Naive thymus-derived CD4-positive, alpha-beta T cell (primary cell): ENCODE measurements around the gene SRRM2. TPM values are rescaled to one million over a fixed set of nuclear protein-coding genes. Genes with fewer than 3 reads are reported as not detected.

Experiments
- ATAC-seq: fragments of 150-1000 bp; cut with Tn5 transposase; 2 replicates; pipeline ENCODE4 v1.10.0; 2021; ENCODE audit warnings: mild to moderate bottlenecking, moderate library complexity
- CTCF ChIA-PET: fragments of 350-600 bp; sonication (Branson Sonifier 250); formaldehyde crosslinking; loops from one replicate; lab custom pipeline; 2021; ENCODE audit warnings: antibody characterized with exemption; lab: Charles Lee
- POLR2A ChIA-PET: fragments of 350-600 bp; sonication (Branson Sonifier 250); formaldehyde crosslinking; loops from one replicate; lab custom pipeline; 2021; ENCODE audit warnings: antibody characterized with exemption, inconsistent platforms; lab: Charles Lee
- DNase-seq, 9 donors: peaks; one replicate each; pipeline versions ENCODE4 v3.0.0 to v3.0.0-alpha.2; 2020 to 2022; ENCODE audit warnings: mixed read lengths in 1 of 9
- H3K27ac ChIP-seq: one replicate; pipeline ENCODE4 v1.7.0; 2013; ENCODE audit warnings: mild to moderate bottlenecking, low read depth, low read length, moderate library complexity
- H3K27me3 ChIP-seq, 2 donors: one replicate each; pipeline ENCODE4 v1.7.0; 2013; ENCODE audit warnings: low read length in 2 of 2, mild to moderate bottlenecking in 2 of 2, moderate library complexity in 2 of 2; ENCODE audit not compliant: control insufficient read depth in 2 of 2, insufficient read depth in 2 of 2
- H3K36me3 ChIP-seq, 3 experiments: 1 replicate in 2 of 3; 2 replicates in 1 of 3; pipeline ENCODE4 v1.7.0; 2013; ENCODE audit warnings: low read length in 3 of 3, mild to moderate bottlenecking in 3 of 3, moderate library complexity in 1 of 3; ENCODE audit not compliant: insufficient read depth in 3 of 3, control insufficient read depth in 2 of 3
- H3K4me1 ChIP-seq, 2 donors: one replicate each; pipeline ENCODE4 v1.7.0; 2013; ENCODE audit warnings: low read length in 2 of 2, mild to moderate bottlenecking in 2 of 2, moderate library complexity in 1 of 2; ENCODE audit not compliant: control insufficient read depth in 2 of 2, insufficient read depth in 2 of 2
- H3K4me3 ChIP-seq: 2 replicates; pipeline ENCODE4 v1.7.0; 2013; ENCODE audit warnings: mild to moderate bottlenecking, low read length
- H3K9me3 ChIP-seq, 3 experiments: 1 replicate in 2 of 3; 2 replicates in 1 of 3; pipeline ENCODE4 v1.7.0; 2013; ENCODE audit warnings: low read length in 3 of 3; ENCODE audit not compliant: control insufficient read depth in 2 of 3
- H3K27ac Mint-ChIP-seq, 9 donors: one replicate each; pipeline ENCODE4 v1.8.0; 2020 to 2022; ENCODE audit warnings: mixed read lengths in 9 of 9, mild to moderate bottlenecking in 8 of 9, moderate library complexity in 5 of 9, inconsistent platforms in 2 of 9
- H3K27me3 Mint-ChIP-seq, 5 donors: one replicate each; pipeline ENCODE4 v1.8.0; 2021 to 2022; ENCODE audit warnings: mixed read lengths in 5 of 5, mild to moderate bottlenecking in 1 of 5
- H3K36me3 Mint-ChIP-seq, 5 donors: one replicate each; pipeline ENCODE4 v1.8.0; 2020 to 2022; ENCODE audit warnings: mixed read lengths in 5 of 5, mild to moderate bottlenecking in 3 of 5, inconsistent platforms in 1 of 5
- H3K4me1 Mint-ChIP-seq, 7 donors: one replicate each; pipeline ENCODE4 v1.8.0; 2020 to 2022; ENCODE audit warnings: mixed read lengths in 7 of 7, mild to moderate bottlenecking in 3 of 7, inconsistent platforms in 1 of 7
- H3K4me3 Mint-ChIP-seq, 10 donors: one replicate each; pipeline ENCODE4 v1.8.0; 2020 to 2022; ENCODE audit warnings: mild to moderate bottlenecking in 10 of 10, mixed read lengths in 10 of 10, moderate library complexity in 6 of 10, inconsistent platforms in 2 of 10
- H3K9me3 Mint-ChIP-seq, 11 donors: one replicate each; pipeline ENCODE4 v1.8.0; 2020 to 2022; ENCODE audit warnings: mixed read lengths in 11 of 11, mild to moderate bottlenecking in 4 of 11, inconsistent platforms in 1 of 11, moderate library complexity in 1 of 11
- intact Hi-C, 2 donors: fragments of 100-400 bp; cut with micrococcal nuclease; formaldehyde crosslinking; loops; one replicate each; pipeline ENCODE4 v1.15.1; 2023
- polyA plus RNA-seq, 2 donors: library from polyadenylated mRNA; unstranded; fragments of 300-500 nt; fragmentation: Illumina TruSeq; gene quantifications; one replicate each; pipeline ENCODE4 v1.2.3, GENCODE V29; 2021
- total RNA-seq, 6 experiments: library from RNA in 5 of 6; stranded (reverse) in 5 of 6; gene quantifications; 1 replicate in 5 of 6; 2 replicates in 1 of 6; pipeline ENCODE4 v1.2.3 and lab custom pipeline; 2021 to 2026

SRRM2 gene
- total and polyA plus RNA-seq, 7 experiments from 2014 or later: 52.1 to 1,259 (median 1,016) TPM

DNA sequence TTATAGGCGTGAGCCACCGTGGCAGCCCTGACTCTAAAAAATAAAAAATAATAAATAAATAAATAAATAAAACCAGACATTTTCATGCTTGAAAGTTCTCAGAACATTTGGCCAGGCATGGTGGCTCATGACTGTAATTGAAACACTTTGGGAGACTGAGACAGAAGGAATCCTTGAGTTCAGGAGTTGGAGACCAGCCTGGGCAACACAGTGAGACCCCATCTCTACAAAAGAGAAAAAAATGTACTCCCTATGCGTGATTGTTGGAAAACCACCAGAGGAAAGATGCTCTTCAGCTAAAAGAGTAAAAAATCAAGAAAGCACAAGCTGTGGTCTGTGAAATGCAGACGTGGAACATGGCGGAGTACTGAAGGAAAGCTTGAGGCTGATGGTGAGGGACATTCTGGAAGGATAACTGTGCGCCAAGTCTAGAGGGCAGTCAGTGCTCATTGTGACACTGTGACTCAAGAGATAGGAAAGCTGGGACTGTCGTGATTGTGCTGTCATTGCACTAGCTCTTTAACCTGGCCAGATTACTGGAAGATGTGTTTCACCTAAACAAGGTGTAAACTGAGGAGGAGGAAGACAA, 28.3 kb upstream of the SRRM2 start:
- no peak overlapping the region for H3K27ac ChIP-seq
- peaks cover 0 to 5% (median 0%) of the 10 kb centered on the region in 7 donors for H3K4me1 Mint-ChIP-seq
- H3K4me3 Mint-ChIP-seq: no peak overlapping the region
- POLR2A ChIA-PET: no interaction called here
- H3K9me3 ChIP-seq: no peaks in the 10 kb centered on the region
- no peak overlapping the region for H3K27ac Mint-ChIP-seq
- H3K4me3 ChIP-seq: no peak overlapping the region
- ATAC-seq: no peak
- no peaks in the 10 kb centered on the region for H3K36me3 ChIP-seq
- H3K27me3 Mint-ChIP-seq: peaks cover 9 to 14% (median 10%) of the 10 kb centered on the region in 5 donors
- H3K9me3 Mint-ChIP-seq: peaks cover 0 to 3% (median 0%) of the 10 kb centered on the region in 11 donors
- H3K4me1 ChIP-seq: no peaks in the 10 kb centered on the region
- CTCF ChIA-PET: interaction anchor here (0.6 to 0.7 kb wide), 2 partner anchors 17 to 260 kb away, joined by 3 read pairs; no protein-coding TSS in a partner anchor
- no peaks in the 10 kb centered on the region for H3K27me3 ChIP-seq
- no peaks in the 10 kb centered on the region for H3K36me3 Mint-ChIP-seq
- intact Hi-C loops: no loop called here
- no peak for DNase-seq

DNA sequence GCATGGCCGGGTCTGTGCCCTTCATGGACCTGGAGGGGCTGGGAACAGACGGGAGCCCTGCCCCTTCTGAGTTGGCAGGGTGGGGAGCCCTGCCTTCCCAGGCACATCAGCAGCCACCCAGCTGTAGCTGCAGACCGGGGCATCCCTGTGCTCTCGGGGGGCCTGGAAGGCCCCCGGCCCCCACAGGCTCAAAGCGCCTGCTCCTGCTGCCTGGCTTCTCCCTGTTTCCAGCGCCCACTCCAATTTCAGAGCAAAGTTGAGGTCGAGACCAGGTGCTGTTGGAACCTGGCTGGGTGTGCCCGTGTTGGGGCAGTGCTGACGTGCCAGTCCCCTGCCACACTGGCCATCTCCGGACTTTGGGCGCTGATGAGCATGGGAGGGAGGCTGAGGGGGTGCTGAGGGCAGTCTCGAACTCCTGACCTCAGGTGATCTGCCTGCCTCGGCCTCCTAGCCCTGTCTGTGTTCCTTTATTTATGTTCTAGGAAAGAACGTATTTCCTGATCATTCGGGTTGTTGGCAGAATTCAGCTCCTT, 27.6 kb upstream of the SRRM2 start:
- Mint-ChIP-seq H3K4me1 (peaks cover 0 to 5% (median 0%) of the 10 kb centered on the region in 7 donors), H3K36me3 (no peaks in the 10 kb centered on the region), H3K27me3 (peaks cover 9 to 14% (median 10%) of the 10 kb centered on the region in 5 donors), H3K9me3 (peaks cover 0 to 3% (median 0%) of the 10 kb centered on the region in 11 donors), H3K4me3 (no peak overlapping the region), H3K27ac (no peak overlapping the region)
- Histone ChIP-seq H3K27me3 (no peaks in the 10 kb centered on the region), H3K9me3 (no peaks in the 10 kb centered on the region), H3K4me3 (no peak overlapping the region), H3K4me1 (no peaks in the 10 kb centered on the region), H3K27ac (no peak overlapping the region), H3K36me3 (no peaks in the 10 kb centered on the region)
- POLR2A ChIA-PET: no interaction called here
- no peak for DNase-seq
- ATAC-seq: no peak
- CTCF ChIA-PET: interaction anchor here (0.7 kb wide), 1 partner anchor 260 kb away, joined by 3 read pairs; no protein-coding TSS in a partner anchor
- intact Hi-C loops: no loop called here

DNA sequence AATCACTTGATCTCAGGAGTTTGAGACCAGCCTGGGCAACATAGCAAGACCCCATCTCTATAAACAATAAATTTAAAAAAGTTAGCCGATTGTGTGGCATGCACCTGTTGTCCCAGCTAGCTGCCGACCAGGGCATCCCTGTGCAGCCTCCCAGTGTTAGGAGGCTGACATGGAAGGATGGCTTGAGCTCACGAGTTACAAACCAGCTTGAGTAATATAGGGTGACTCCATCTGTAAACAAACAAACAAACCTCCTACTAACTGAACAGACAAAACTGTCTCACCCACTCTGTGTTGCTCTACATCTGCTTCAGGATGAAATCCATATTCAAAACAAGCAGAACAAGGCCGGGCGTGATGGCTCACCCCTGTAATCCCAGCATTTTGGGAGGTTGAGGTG, 25.5 kb upstream of the SRRM2 start:
- H3K27me3 ChIP-seq: no peaks in the 10 kb centered on the region
- H3K9me3 ChIP-seq: no peaks in the 10 kb centered on the region
- no peak overlapping the region for H3K27ac ChIP-seq
- peaks cover 0 to 3% (median 0%) of the 10 kb centered on the region in 7 donors for H3K4me1 Mint-ChIP-seq
- POLR2A ChIA-PET: no interaction called here
- no peak overlapping the region for H3K4me3 ChIP-seq
- no peak for DNase-seq
- H3K4me3 Mint-ChIP-seq: no peak overlapping the region
- ATAC-seq: no peak
- peaks cover 9 to 14% (median 10%) of the 10 kb centered on the region in 5 donors for H3K27me3 Mint-ChIP-seq
- CTCF ChIA-PET: no interaction called here
- H3K9me3 Mint-ChIP-seq: peaks cover 0 to 3% (median 0%) of the 10 kb centered on the region in 11 donors
- no peak overlapping the region for H3K27ac Mint-ChIP-seq
- no peaks in the 10 kb centered on the region for H3K36me3 Mint-ChIP-seq
- H3K4me1 ChIP-seq: no peaks in the 10 kb centered on the region
- H3K36me3 ChIP-seq: no peaks in the 10 kb centered on the region
- intact Hi-C loops: no loop called here

DNA sequence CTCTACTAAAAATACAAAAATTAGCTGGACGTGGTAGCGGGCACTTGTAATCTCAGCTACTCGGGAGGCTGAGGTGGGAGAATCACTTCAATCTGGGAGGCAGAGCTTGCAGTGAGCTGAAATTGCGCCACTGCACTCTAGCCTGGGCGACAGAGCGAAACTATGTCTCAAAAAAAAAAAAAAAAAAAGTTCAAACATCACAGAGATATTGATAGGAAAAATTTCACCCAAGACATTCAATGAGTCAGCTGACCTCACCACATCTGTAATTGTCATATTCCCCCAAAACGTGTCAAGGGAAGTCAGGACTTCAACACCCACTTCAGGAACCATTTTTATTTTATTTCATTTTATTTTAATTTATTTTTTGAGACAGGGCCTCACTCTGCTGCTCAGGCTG, 24.4 kb upstream of the SRRM2 start:
- no peak for DNase-seq
- ChIA-PET POLR2A (no interaction called here), CTCF (interaction anchor here (0.6 kb wide), 1 partner anchor 138 kb away, joined by 4 read pairs; no protein-coding TSS in a partner anchor)
- no peaks in the 10 kb centered on the region for H3K36me3 ChIP-seq
- no peaks in the 10 kb centered on the region for H3K9me3 ChIP-seq
- Mint-ChIP-seq H3K4me1 (no peaks in the 10 kb centered on the region), H3K27me3 (peaks cover 9 to 14% (median 10%) of the 10 kb centered on the region in 5 donors), H3K9me3 (peaks cover 0 to 3% (median 0%) of the 10 kb centered on the region in 11 donors), H3K36me3 (no peaks in the 10 kb centered on the region), H3K27ac (no peak overlapping the region), H3K4me3 (no peak overlapping the region)
- ATAC-seq: no peak
- intact Hi-C loops: no loop called here
- H3K27ac ChIP-seq: no peak overlapping the region
- no peak overlapping the region for H3K4me3 ChIP-seq
- H3K27me3 ChIP-seq: no peaks in the 10 kb centered on the region
- no peaks in the 10 kb centered on the region for H3K4me1 ChIP-seq

DNA sequence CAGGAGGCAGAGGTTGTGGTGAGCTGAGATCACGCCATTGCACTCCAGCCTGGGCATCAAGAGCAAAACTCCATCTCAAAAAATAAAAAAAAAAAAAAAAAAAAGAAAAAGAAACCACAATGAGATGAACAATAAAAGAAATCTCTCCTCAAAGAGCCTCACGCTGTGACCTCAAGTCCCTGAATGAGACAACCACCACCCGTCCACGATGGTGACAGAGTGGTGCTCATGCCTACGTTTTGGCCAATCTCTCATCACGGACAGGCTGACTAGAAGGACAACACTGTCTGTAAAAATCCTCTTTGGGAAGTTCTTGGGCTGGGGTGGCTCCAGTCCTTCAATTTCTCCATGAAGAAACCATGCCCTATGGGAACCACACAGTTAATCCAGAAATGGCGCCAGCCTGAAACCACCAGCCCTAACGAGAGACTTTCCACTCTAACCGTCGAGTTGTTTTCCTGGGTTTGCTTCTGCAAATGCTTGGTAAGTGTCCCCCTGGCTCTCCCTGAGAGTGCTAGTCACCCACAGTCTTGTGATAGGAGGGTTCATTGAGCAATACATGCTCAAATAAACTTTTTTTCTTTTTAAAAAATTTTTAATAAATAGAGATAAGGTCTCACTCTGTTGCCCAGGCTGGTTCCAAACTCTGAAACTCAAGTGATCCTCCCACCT, 17.5 kb upstream of the SRRM2 start:
- ChIA-PET CTCF (no interaction called here), POLR2A (no interaction called here)
- no peak overlapping the region for H3K4me3 Mint-ChIP-seq
- Histone ChIP-seq H3K36me3 (no peaks in the 10 kb centered on the region), H3K27ac (no peak overlapping the region), H3K27me3 (no peaks in the 10 kb centered on the region), H3K4me3 (no peak overlapping the region), H3K4me1 (no peaks in the 10 kb centered on the region), H3K9me3 (no peaks in the 10 kb centered on the region)
- no peaks in the 10 kb centered on the region for H3K36me3 Mint-ChIP-seq
- intact Hi-C loops: no loop called here
- DNase-seq (no peak), ATAC-seq (no peak)
- H3K9me3 Mint-ChIP-seq: no peaks in the 10 kb centered on the region
- no peaks in the 10 kb centered on the region for H3K4me1 Mint-ChIP-seq
- peaks cover 0 to 3% (median 0%) of the 10 kb centered on the region in 5 donors for H3K27me3 Mint-ChIP-seq
- no peak overlapping the region for H3K27ac Mint-ChIP-seq

DNA sequence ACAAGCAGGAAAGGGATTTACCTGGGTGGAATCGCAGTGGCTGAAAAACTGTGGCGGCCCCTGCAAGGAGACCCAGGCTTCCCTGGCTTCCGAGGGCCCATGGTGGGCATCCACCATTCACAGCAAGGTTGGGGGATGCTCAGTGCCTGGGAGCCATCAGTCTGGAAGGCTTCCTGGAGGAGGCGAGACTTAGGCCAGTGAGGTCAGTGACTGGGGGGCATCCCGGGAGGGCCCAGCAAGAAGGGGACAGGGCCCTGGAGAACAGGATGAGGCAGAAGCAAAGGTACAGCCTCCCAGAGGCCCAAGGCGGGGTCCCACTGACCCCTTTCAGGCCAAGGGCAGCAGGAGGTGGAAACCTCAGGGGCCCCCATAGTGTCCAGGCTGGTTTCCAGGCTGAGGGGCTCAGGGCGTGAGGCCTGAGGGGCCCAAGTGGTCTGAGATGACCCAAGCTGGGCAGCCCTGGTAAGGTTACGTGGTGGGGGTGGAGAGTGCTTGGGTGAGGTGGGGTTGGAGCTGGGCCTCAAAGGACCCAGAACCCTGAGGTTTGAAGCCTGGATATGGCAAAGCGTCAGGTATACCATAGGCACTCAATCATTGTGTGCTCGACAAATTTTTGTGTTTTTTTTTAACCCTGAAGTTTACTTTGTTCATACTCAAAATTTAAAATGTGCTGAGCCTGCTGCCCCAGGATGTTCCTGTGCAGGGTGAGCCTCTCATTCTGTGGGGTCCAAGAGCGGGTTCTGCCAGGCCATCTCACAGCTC, 15.8 kb upstream of the SRRM2 start:
- no peak overlapping the region for H3K4me3 ChIP-seq
- ATAC-seq (no peak), DNase-seq (no peak)
- H3K27me3 ChIP-seq: no peaks in the 10 kb centered on the region
- no peaks in the 10 kb centered on the region for H3K9me3 ChIP-seq
- no peaks in the 10 kb centered on the region for H3K4me1 Mint-ChIP-seq
- H3K36me3 ChIP-seq: no peaks in the 10 kb centered on the region
- H3K9me3 Mint-ChIP-seq: no peaks in the 10 kb centered on the region
- no peak overlapping the region for H3K4me3 Mint-ChIP-seq
- no peaks in the 10 kb centered on the region for H3K4me1 ChIP-seq
- ChIA-PET POLR2A (interaction anchor here (0.6 kb wide), 1 partner anchor 48 kb away, joined by 4 read pairs; no protein-coding TSS in a partner anchor), CTCF (no interaction called here)
- no peak overlapping the region for H3K27ac ChIP-seq
- intact Hi-C loops: no loop called here
- no peak overlapping the region for H3K27ac Mint-ChIP-seq
- H3K36me3 Mint-ChIP-seq: no peaks in the 10 kb centered on the region
- peaks cover 0 to 3% (median 0%) of the 10 kb centered on the region in 5 donors for H3K27me3 Mint-ChIP-seq
